ENCODE measurements around the gene NAV2.

NAV2 gene

GRCh38 chr11:19683862-19684491 is 28.7 kb upstream of the NAV2 start:
- in situ Hi-C loops (cut with MboI; ENCODE audit: low sequenced_read_pairs): no loop called here

DNA sequence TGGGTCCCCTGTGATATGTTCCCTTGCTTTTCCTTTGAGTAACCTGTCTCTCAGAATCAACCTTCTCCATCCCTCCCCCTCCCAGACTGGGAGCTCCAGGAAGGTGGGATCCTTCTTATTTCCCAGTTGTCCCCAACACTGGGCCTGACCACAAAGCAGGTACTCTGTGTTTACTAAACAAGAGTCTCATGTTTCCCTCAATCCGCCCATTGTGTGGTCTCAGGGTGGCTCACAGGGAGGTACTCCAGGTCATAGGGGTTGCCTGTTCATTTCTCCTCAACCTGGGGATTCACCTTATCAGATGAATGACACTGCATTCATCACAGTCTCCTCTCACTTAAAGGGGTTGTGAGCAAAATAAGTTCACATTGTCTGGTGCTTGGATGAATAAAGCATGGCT is 26.4 kb upstream of the NAV2 start:
- in situ Hi-C loops (cut with MboI; ENCODE audit: low sequenced_read_pairs): no loop called here

GRCh38 chr11:19687392-19687791 is 25.2 kb upstream of the NAV2 start:
- in situ Hi-C loops (cut with MboI; ENCODE audit: low sequenced_read_pairs): no loop called here

DNA sequence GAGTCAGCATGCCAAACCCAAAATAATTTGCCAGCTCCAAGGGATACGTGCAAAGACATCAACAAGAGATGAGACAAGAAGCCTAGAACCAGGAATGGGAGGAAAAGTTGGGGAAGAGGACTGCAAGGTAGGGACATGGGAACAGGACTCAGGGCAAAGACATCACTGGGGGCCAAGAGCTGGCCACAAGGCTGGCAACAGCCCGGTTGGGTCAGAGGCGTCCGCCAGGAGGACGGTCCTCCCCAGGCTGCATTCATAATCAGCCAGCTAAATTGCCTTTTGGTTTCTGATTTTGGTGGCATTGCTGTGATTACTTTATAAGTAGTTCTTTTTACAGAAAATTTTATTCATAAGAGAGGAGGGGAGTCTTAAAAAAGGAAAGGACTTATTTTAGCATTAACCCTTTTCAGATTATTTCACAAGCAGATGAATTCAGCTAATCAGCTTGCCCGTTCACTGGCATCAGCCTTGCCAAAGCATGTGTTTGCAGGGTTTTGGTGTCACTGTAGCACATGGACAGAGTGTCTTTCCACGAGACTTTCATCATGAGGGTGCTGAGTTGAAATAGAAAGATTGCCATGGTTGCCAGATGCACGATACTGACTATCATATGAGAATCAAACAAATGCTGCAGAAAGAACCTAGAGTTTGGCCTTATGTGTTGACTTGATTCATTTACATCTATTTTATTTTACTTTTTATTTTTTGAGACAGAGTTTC is 23.2 kb upstream of the NAV2 start:
- in situ Hi-C loops (cut with MboI; ENCODE audit: low sequenced_read_pairs): no loop called here

- in situ Hi-C loops (cut with MboI; ENCODE audit: low sequenced_read_pairs): no loop called here
Observed at GRCh38 chr11:19690885-19691284, 21.8 kb upstream of the NAV2 start.

GRCh38 chr11:19691815-19692500 is 20.7 kb upstream of the NAV2 start:
- in situ Hi-C loops (cut with MboI; ENCODE audit: low sequenced_read_pairs): no loop called here

DNA sequence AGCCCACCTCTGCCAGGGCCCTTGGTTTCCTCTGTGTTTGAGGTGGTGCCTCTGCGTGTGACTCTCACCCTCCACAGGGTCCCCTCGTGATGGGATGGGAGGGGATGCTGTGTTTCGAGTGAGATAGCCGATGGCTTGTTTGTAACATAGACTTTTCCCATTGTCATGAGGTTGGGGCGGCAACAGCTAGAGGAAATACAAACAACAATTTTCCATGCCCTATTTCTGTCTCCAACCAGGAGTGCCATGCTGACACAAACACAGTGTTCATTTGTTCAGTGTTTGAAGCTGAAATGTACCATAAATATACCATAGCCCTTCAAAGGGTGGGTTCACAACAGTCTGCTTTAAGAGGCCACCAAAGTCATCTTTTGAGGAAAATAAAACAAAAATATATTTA is 19.5 kb upstream of the NAV2 start:
- in situ Hi-C loops (cut with MboI; ENCODE audit: low sequenced_read_pairs): no loop called here

DNA sequence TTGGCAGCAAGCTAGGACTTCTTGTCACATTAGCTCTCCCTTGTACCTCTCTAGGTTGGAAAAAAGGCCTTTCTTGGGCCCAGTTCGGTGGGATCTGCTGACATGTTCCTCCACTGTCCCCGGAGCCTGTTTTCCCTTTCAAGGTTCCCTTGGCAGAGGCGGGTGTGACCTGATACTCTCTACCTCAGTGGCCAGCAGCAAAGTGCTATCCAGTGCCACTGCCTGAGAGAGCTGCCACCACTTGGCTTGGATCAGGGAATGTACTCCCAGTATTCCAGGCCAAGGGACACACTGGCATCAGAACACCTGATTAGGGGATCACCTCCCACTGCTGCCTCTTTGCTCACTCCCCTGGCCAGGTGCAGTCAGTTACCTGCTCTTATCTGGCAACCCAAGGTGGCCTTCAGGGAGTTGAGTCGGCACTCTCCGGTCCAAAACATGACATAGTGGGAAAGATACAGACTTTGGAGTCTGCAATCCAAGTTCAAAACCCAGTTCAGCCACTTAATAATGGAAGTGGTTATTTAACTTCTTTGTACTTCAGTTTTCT is 17.8 kb upstream of the NAV2 start:
- in situ Hi-C loops (cut with MboI; ENCODE audit: low sequenced_read_pairs): no loop called here

DNA sequence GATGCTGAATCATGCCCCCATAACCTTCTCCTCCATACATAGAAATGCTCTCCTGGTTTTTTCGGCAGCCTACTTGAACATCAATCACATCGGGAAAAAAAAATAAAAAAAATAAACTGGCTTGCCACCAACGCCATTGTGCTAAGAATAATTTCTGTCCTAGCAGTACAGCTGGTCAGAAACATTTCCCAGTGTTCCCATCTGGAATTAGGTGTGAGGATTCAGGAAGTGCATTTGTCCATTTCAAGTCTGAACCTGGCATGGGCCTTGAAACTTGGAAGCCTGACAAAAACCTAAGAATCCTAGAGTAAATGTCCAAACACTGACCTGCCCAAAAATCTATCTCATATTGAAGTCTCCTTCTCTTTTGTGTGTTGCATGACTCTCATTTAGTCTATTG is 16.6 kb upstream of the NAV2 start:
- in situ Hi-C loops (cut with MboI; ENCODE audit: low sequenced_read_pairs): no loop called here

DNA sequence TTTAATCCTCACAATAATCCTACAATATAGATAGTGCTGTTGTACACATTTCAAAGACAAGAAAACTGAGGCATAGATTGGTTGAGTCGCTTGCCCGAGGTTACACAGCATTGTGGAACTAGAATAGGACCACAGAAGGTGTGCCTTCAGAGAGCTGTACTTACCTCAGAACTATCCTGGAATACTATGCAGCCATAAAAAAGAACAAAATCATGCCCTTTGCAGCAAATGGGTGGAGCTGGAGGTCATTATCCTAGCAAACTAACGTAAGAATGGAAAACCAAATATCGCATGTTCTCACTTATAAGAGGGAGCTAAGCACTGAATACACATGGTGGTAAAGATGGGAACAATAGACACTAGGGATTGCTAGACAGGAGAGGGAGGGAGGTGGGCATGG is 15.7 kb upstream of the NAV2 start:
- in situ Hi-C loops (cut with MboI; ENCODE audit: low sequenced_read_pairs): no loop called here

DNA sequence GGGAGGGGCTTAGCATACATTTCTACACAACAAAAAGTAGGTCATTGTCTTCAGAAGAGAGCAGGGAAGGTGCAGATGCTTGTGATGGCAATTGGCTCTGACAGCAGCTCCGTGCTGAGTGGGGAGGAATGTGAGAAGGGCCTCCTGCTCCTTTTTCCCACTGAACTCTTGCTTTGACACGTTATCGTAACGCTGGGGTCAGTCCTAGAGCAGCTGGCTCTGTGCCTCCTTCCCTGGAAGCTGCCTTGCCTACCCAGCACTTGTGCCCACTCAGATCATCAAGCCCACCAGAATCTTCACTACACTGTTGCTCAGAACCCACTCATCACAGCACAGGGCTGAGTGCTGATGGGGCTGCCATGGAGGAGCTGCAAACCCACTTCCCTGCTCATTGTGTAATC is 14.9 kb upstream of the NAV2 start:
- in situ Hi-C loops (cut with MboI; ENCODE audit: low sequenced_read_pairs): no loop called here

DNA sequence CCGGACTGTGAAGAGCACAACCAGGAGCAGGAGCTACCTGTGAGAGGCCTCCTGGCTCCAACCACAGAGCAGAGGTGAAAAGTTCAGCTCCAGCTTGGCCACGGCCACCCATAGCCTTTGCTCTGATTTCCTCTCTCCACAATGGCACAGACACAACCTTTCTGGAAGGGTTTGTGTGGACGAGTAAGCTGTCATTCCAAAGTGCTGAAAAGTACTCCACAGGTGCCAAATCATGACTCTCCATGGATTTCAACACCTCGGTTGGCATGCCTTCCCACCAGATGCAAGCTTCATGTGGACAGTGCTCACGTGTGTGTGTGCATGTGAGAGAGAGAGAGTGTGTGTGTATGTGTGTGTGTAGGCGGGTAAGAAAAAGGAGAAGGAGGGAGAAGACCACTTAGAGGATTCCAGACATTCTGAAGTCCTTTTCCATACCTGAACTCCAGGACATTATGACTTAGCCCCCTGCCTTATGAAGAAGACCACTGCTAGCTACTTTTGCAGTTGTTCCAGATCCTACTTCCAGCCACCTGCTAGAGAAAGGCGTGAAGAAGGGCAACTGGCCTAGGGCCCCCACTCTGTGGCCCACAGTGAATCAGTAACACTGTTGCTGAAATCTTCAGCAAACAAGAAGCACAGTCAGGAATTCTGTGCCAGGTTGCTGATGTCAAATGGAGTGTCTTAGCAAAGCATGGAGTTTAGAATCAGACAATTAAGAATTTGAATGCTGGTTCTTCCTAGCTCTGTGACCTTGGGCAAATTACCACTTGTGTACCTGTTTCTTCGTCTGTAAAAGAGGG is 13.9 kb upstream of the NAV2 start:
- in situ Hi-C loops (cut with MboI; ENCODE audit: low sequenced_read_pairs): no loop called here

DNA sequence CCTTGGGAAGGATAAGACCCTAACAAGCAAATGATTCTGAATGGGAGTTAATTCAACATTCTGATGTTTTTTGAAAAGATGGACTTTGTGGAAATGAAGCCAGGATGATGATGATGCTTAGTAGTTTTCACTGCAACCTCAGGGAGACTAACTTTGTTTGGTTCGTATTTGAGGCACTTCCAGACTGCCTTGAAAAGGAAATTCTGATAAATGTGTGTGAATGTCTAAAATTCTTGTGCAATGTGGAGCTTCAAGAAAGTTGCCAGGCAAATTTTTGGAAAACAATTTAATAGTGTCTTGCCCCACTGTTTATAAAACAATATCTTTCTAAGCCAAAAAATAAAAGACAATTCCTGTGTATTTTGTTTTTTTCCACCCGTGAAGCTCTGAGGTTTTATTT is 11.2 kb upstream of the NAV2 start:
- in situ Hi-C loops (cut with MboI; ENCODE audit: low sequenced_read_pairs): no loop called here

DNA sequence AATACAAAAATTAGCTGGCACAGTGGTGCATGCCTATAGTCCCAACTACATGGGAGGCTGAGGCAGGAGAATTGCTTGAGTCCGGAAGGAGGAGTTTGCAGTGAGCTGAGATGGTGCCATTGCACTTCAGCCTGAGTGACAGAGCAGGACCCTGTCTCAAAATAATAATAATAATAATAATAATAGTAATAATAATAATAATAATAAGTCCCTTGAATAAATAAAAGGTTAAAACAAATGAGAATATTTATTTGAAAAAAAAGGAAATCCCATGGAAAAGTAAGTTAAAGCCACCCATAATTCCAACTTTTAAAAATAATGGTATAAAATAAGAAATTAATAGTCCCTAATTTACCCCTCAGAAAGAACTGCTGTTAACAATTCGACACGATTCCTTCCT is 10.0 kb upstream of the NAV2 start:
- in situ Hi-C loops (cut with MboI; ENCODE audit: low sequenced_read_pairs): no loop called here

GRCh38 chr11:19703211-19703610 is 9.4 kb upstream of the NAV2 start:
- in situ Hi-C loops (cut with MboI; ENCODE audit: low sequenced_read_pairs): no loop called here

GRCh38 chr11:19704213-19704612 is 8.4 kb upstream of the NAV2 start:
- in situ Hi-C loops (cut with MboI; ENCODE audit: low sequenced_read_pairs): no loop called here

GRCh38 chr11:19705936-19706335 is 6.7 kb upstream of the NAV2 start:
- in situ Hi-C loops (cut with MboI; ENCODE audit: low sequenced_read_pairs): no loop called here

DNA sequence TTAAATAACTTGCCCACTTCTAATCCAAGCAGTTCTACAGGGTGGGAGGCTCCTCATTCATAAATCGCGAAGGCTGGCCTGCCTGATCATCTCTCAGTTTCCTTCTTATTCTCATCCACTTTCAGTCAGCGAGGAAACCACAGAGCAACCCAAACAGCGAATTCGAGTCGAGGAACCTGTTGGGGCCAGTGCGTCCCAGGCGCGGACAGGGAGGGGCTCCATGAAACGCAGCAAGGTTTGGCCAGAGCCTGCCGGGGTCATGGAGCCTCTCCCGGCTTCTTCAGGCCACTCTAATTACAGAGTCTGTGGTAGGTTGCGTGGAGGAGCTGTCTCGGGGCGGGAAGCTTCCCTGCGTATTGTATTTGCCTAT is 741 bp upstream of the NAV2 start:
- in situ Hi-C loops (cut with MboI; ENCODE audit: low sequenced_read_pairs): no loop called here

DNA sequence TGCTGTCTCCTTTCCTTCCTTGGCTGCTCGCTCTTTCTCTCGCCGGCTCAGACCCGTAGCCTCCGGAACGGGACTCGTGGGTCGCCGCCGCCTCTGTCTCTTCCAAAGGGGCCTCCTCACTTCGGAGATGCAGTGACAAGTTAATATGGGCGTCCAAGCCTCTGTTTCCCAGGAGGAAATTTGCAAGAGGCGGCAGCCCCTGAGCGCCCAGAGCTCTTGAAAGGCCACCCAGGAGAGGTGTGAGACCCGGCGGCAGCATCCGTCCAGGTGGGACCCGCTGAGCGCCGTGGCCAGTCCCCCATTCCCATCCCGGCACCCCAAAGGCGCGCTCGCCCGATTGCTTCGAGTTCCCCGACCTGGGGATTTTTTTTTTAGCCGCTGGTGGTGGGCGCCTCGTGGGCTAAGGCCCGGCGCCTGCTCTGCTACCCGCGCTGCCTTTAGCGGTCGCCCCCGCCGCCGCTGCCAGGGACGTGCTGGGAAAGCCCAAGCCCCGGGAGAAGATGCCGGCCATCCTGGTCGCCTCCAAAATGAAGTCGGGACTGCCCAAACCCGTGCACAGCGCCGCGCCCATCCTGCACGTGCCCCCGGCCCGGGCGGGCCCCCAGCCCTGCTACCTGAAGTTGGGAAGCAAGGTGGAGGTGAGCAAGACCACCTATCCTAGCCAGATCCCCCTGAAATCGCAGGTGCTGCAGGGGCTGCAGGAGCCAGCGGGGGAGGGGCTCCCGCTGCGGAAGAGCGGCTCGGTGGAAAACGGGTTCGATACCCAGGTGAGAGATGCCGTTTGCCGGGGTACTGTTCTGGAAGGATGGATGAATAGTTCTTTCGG is 772 bp downstream of the NAV2 start:
- in situ Hi-C loops (cut with MboI; ENCODE audit: low sequenced_read_pairs): no loop called here

DNA sequence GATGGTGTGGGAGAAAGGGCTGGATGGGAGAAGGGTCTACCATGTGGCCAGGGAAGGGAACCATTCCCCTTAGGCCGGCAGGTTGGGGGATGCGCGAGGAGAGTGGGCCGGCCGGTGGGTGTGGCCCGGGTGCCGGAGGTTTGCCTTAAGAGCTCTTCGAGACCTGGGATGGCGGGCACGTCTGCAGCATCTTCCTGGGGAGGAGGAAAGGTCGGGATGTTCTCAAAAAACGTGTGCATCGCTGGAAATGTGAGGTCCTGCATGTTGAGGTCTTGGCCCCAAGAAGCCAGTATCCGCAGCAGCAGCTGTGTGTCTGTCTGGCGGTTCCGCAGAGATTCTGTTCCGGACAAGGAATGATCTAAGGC is 1.4 kb downstream of the NAV2 start:
- in situ Hi-C loops (cut with MboI; ENCODE audit: low sequenced_read_pairs): no loop called here
